K562 (cell line): ENCODE results near the gene THADA. TPM values are rescaled to one million over a fixed set of nuclear protein-coding genes. Genes with fewer than 3 reads are reported as not detected.

ENCODE experiments used
- ATF2 ChIP-seq: sonication (generic); formaldehyde crosslinking; IDR thresholded peaks from 2 replicates; pipeline ENCODE4 v1.8.1; 2022; ENCODE audit warnings: missing genetic modification reagents
- CCNT2 ChIP-seq: IDR thresholded peaks from 2 replicates; pipeline ENCODE4 v1.6.1; 2011; ENCODE audit warnings: borderline replicate concordance, low read depth, mild to moderate bottlenecking, moderate library complexity, mixed read lengths, low read length; ENCODE audit not compliant: insufficient read length; ENCODE audit errors: extremely low read depth
- COPS2 ChIP-seq: fragments of 450-650 bp; conservative IDR thresholded peaks from 2 replicates; pipeline ENCODE4 v1.6.1; 2016; ENCODE audit warnings: mild to moderate bottlenecking, moderate library complexity
- ETV5 ChIP-seq: sonication (generic); formaldehyde crosslinking; IDR thresholded peaks from 2 replicates; pipeline ENCODE4 v1.4.0; 2020; ENCODE audit warnings: low read depth, mild to moderate bottlenecking, missing genetic modification reagents
- EZH2 ChIP-seq: IDR thresholded peaks from 2 replicates; pipeline ENCODE4 v1.6.1; 2012; ENCODE audit warnings: low read depth, mild to moderate bottlenecking, inconsistent platforms, low read length, borderline replicate concordance
- HES1 ChIP-seq: fragments of 450-650 bp; IDR thresholded peaks from 2 replicates; pipeline ENCODE4 v1.6.1; 2016; ENCODE audit warnings: low read depth, mild to moderate bottlenecking, moderate library complexity
- HEY1 ChIP-seq: fragments of 250-450 bp; sonication (Bioruptor Pico); IDR thresholded peaks from 2 replicates; pipeline ENCODE4 v1.5.0; 2020; ENCODE audit warnings: mild to moderate bottlenecking, moderate library complexity, borderline replicate concordance
- LEF1 ChIP-seq: fragments of 450-650 bp; IDR thresholded peaks from 2 replicates; pipeline ENCODE4 v1.6.1; 2016; ENCODE audit warnings: mild to moderate bottlenecking
- MCM3 ChIP-seq: fragments of 450-650 bp; IDR thresholded peaks from 2 replicates; pipeline ENCODE4 v1.6.1; 2016
- MCM5 ChIP-seq: fragments of 450-650 bp; IDR thresholded peaks from 2 replicates; pipeline ENCODE4 v1.6.1; 2016; ENCODE audit warnings: low read depth
- MED1 ChIP-seq: sonication (generic); formaldehyde crosslinking; IDR thresholded peaks from 2 replicates; pipeline ENCODE4 v1.8.1; 2023; ENCODE audit warnings: missing genetic modification reagents, borderline replicate concordance
- NELFE ChIP-seq: IDR thresholded peaks from 2 replicates; pipeline ENCODE4 v1.6.1; 2011; ENCODE audit warnings: mild to moderate bottlenecking; ENCODE audit not compliant: insufficient read depth, insufficient read length
- NFXL1 ChIP-seq: fragments of 450-650 bp; formaldehyde crosslinking; IDR thresholded peaks from 2 replicates; pipeline ENCODE4 v1.4.0; 2021; ENCODE audit warnings: mild to moderate bottlenecking
- PYGO2 ChIP-seq: fragments of 450-650 bp; IDR thresholded peaks from 2 replicates; pipeline ENCODE4 v1.6.1; 2016; ENCODE audit warnings: mild to moderate bottlenecking, missing genetic modification characterization, moderate library complexity, missing compliant biosample characterization
- RB1 ChIP-seq: fragments of 450-650 bp; IDR thresholded peaks from 2 replicates; pipeline ENCODE4 v1.6.1; 2017; ENCODE audit warnings: low read depth, mild to moderate bottlenecking
- TFAM ChIP-seq: fragments of 250-450 bp; sonication (Bioruptor Pico); conservative IDR thresholded peaks from 2 replicates; pipeline ENCODE4 v1.5.0; 2021; ENCODE audit warnings: mild to moderate bottlenecking, moderate library complexity
- VEZF1 ChIP-seq: fragments of 200-800 bp; sonication (Bioruptor generic); IDR thresholded peaks from 2 replicates; pipeline ENCODE4 v1.6.1; 2017; ENCODE audit warnings: missing genetic modification characterization, missing compliant biosample characterization
- ZNF174 ChIP-seq: fragments of 250-450 bp; sonication (Bioruptor Pico); IDR thresholded peaks from 2 replicates; pipeline ENCODE4 v1.4.0; 2020; ENCODE audit warnings: mild to moderate bottlenecking
- ZNF175 ChIP-seq: fragments of 200-800 bp; sonication (Bioruptor generic); IDR thresholded peaks from 2 replicates; pipeline ENCODE4 v1.6.1; 2016; ENCODE audit warnings: low read depth, mild to moderate bottlenecking, missing genetic modification characterization, missing compliant biosample characterization
- ZNF445 ChIP-seq: fragments of 250-450 bp; sonication (Bioruptor Pico); IDR thresholded peaks from 2 replicates; pipeline ENCODE4 v1.4.0; 2020; ENCODE audit warnings: low read depth, mild to moderate bottlenecking, moderate library complexity
- ZSCAN29 ChIP-seq: fragments of 450-650 bp; IDR thresholded peaks from 2 replicates; pipeline ENCODE4 v1.6.1; 2017
- polyA plus RNA-seq, 8 experiments: library from polyadenylated mRNA; depleted of rRNA in 4 of 8; stranded (reverse) in 5 of 8; unstranded in 3 of 8; fragments of >200 nt; fragmentation: Nextera tagmentation in 2 of 8; fragmentation: Illumina TruSeq in 1 of 8; extraction: Ambion mirVana in 2 of 8; extraction: Trizol in 1 of 8; gene quantifications; 2 replicates each; pipeline versions ENCODE4 v1.2.1 to v1.2.3, GENCODE V29; 2011 to 2014; ENCODE audit warnings: inconsistent platforms in 1 of 8, missing spikeins in 1 of 8
- total RNA-seq, 7 experiments: library from RNA; depleted of rRNA in 6 of 7; stranded (reverse); fragments of >200 nt in 6 of 7; fragmentation: Illumina TruSeq in 2 of 7; extraction: Trizol in 2 of 7; gene quantifications; 2 replicates each; pipeline versions ENCODE4 v1.2.1 to v1.2.3, GENCODE V29; 2011 to 2021; ENCODE audit warnings: low replicate concordance in 1 of 7

THADA gene
- total and polyA plus RNA-seq, 9 of the 15 experiments (the other 6 are each of a cell fraction or from before 2014, with no cell fraction given): 17.8 to 34.7 (median 31.9) TPM

- TF ChIP-seq COPS2 (no peak), ZNF174 (CRISPR knock-in tag) (no peak), HES1 (no peak), NELFE (no peak), VEZF1 (CRISPR knock-in tag) (peak; percentile 24; the same call in 1 of the 2 replicates), MCM3 (no peak), LEF1 (no peak), HEY1 (CRISPR knock-in tag) (0 out of 2 replicates have a peak, but pooled peaks have one; percentile 55), ZNF175 (CRISPR knock-in tag) (no peak), ZNF445 (no peak), TFAM (CRISPR knock-in tag) (no peak), PYGO2 (tag) (no peak), ATF2 (CRISPR knock-in tag) (no peak), EZH2 (no peak), CCNT2 (peak; percentile 26), ETV5 (CRISPR knock-in tag) (no peak), ZSCAN29 (no peak), MED1 (no peak), RB1 (0 out of 2 replicates have a peak, but pooled peaks have one; percentile 30), NFXL1 (CRISPR knock-in tag) (no peak), MCM5 (no peak)
These were observed 373.9 kb downstream of the THADA start (continued) for GRCh38 chr2:43221763-43222474.
